B cell (primary cell): ENCODE results near the gene GEMIN2. TPM values are rescaled to one million over a fixed set of nuclear protein-coding genes. Genes with fewer than 3 reads are reported as not detected.
"Not testable (repeated sequence)": the region's sequence is repeated elsewhere in the genome, so short reads cannot be mapped to it uniquely, and the experiment has no call there.

Experiments used
- ATAC-seq: fragments of 200-7000 bp; cut with Tn5 transposase; one replicate; pipeline ENCODE4 v1.10.0; 2021; ENCODE audit warnings: low read depth, mild to moderate bottlenecking, moderate number of reproducible peaks, moderate library complexity
- CTCF ChIA-PET: fragments of 350-600 bp; sonication (Branson Sonifier 250); formaldehyde crosslinking; loops from one replicate; lab custom pipeline; 2021; ENCODE audit warnings: antibody characterized with exemption, inconsistent platforms; lab: Charles Lee
- POLR2A ChIA-PET: fragments of 350-600 bp; sonication (Branson Sonifier 250); formaldehyde crosslinking; loops from one replicate; lab custom pipeline; 2021; ENCODE audit warnings: antibody characterized with exemption; lab: Charles Lee
- DNase-seq: peaks from one replicate; pipeline ENCODE4 v3.0.0; 2013
- H2AFZ ChIP-seq: 2 replicates; pipeline ENCODE4 v1.6.1; 2012; ENCODE audit warnings: mild to moderate bottlenecking, low read depth, low read length; ENCODE audit not compliant: insufficient read depth, poor library complexity, severe bottlenecking
- H3K27ac ChIP-seq, 2 donors: 1 replicate in 1 of 2; 2 replicates in 1 of 2; pipeline ENCODE4 v1.5.1; 2012 to 2013; ENCODE audit warnings: low read length in 2 of 2, mild to moderate bottlenecking in 2 of 2, moderate library complexity in 1 of 2
- H3K27me3 ChIP-seq, 4 experiments: fragments of 200-600 bp in 1 of 4; sonication (generic) in 1 of 4; replicated peaks in 1 of 4; 1 replicate in 2 of 4; 2 replicates in 2 of 4; pipeline versions ENCODE4 v1.6.1 to v1.7.0; 2013 to 2016; ENCODE audit warnings: low read length in 3 of 4, mild to moderate bottlenecking in 2 of 4, mixed read lengths in 1 of 4, moderate library complexity in 1 of 4; ENCODE audit not compliant: insufficient read depth in 4 of 4, control insufficient read depth in 3 of 4; ENCODE audit errors: control extremely low read depth in 1 of 4
- H3K36me3 ChIP-seq, 2 experiments: replicated peaks in 1 of 2; 1 replicate in 1 of 2; 2 replicates in 1 of 2; pipeline versions ENCODE4 v1.6.1 to v1.7.1; 2013; ENCODE audit warnings: low read length in 1 of 2; ENCODE audit not compliant: insufficient read depth in 2 of 2, control insufficient read depth in 1 of 2; ENCODE audit errors: control extremely low read depth in 1 of 2, extremely low read depth in 1 of 2
- H3K4me1 ChIP-seq, 2 donors: fragments of 200-600 bp in 1 of 2; sonication (generic) in 1 of 2; 1 replicate in 1 of 2; 2 replicates in 1 of 2; pipeline versions ENCODE4 v1.5.1 to v1.6.1; 2013 to 2017; ENCODE audit warnings: low read length in 2 of 2; ENCODE audit not compliant: control insufficient read depth in 2 of 2, insufficient read depth in 2 of 2
- H3K4me2 ChIP-seq: replicated peaks from 2 replicates; pipeline ENCODE3; 2012; ENCODE audit warnings: mild to moderate bottlenecking, low read depth, low read length; ENCODE audit not compliant: poor library complexity, severe bottlenecking
- H3K4me3 ChIP-seq, 5 experiments: fragments of 200-600 bp in 1 of 5; sonication (generic) in 1 of 5; 1 replicate in 3 of 5; 2 replicates in 2 of 5; pipeline versions ENCODE4 v1.5.1 to v1.7.0; 2011 to 2016; ENCODE audit warnings: low read length in 4 of 5, mild to moderate bottlenecking in 4 of 5, low read depth in 2 of 5, control low read depth in 1 of 5, moderate library complexity in 1 of 5; ENCODE audit not compliant: insufficient read depth in 1 of 5; ENCODE audit errors: control extremely low read depth in 1 of 5, extremely low read depth in 1 of 5
- H3K79me2 ChIP-seq: fragments of 200-600 bp; sonication (generic); one replicate; pipeline ENCODE4 v1.6.0; 2016; ENCODE audit warnings: low read length; ENCODE audit not compliant: control insufficient read depth, insufficient read depth
- H3K9ac ChIP-seq: fragments of 200-600 bp; sonication (generic); 2 replicates; pipeline ENCODE4 v1.6.1; 2017; ENCODE audit warnings: mild to moderate bottlenecking, low read length, moderate library complexity
- H3K9me3 ChIP-seq, 3 donors: one replicate each; pipeline versions ENCODE4 v1.6.1 to v1.7.1; 2013; ENCODE audit warnings: low read length in 2 of 3; ENCODE audit not compliant: control insufficient read depth in 2 of 3, insufficient read depth in 1 of 3; ENCODE audit errors: control extremely low read depth in 1 of 3
- H4K20me1 ChIP-seq: 2 replicates; pipeline ENCODE4 v1.6.0; 2012; ENCODE audit warnings: mild to moderate bottlenecking, low read length; ENCODE audit not compliant: insufficient read depth, control insufficient read depth, poor library complexity, severe bottlenecking
- H3K27ac Mint-ChIP-seq: one replicate; pipeline ENCODE4 v1.8.0; 2021; ENCODE audit warnings: mixed read lengths
- H3K27me3 Mint-ChIP-seq: one replicate; pipeline ENCODE4 v1.8.0; 2021; ENCODE audit warnings: mixed read lengths
- H3K4me1 Mint-ChIP-seq: one replicate; pipeline ENCODE4 v1.8.0; 2021; ENCODE audit warnings: mixed read lengths
- H3K4me3 Mint-ChIP-seq: one replicate; pipeline ENCODE4 v1.8.0; 2021; ENCODE audit warnings: mixed read lengths
- H3K9me3 Mint-ChIP-seq: one replicate; pipeline ENCODE4 v1.8.0; 2022; ENCODE audit warnings: mixed read lengths; ENCODE audit not compliant: insufficient read depth
- CTCF ChIP-seq: fragments of 200-600 bp; IDR thresholded peaks from one replicate; pipeline ENCODE4 v1.8.0; 2022; ENCODE audit warnings: antibody characterized with exemption, mild to moderate bottlenecking
- EZH2 ChIP-seq: IDR thresholded peaks from 2 replicates; pipeline ENCODE4 v1.6.1; 2012; ENCODE audit warnings: borderline replicate concordance, low read depth, mild to moderate bottlenecking, moderate library complexity, low read length; ENCODE audit not compliant: insufficient read depth, poor library complexity, severe bottlenecking
- WGBS: methylation state at CpG from one replicate; pipeline ENCODE4 v1.1.5; 2013; ENCODE audit warnings: missing lambda C conversion rate; ENCODE audit not compliant: insufficient coverage; 5-methylcytosine and 5-hydroxymethylcytosine counted together
- intact Hi-C: fragments of 100-400 bp; cut with micrococcal nuclease; formaldehyde crosslinking; loops from one replicate; pipeline ENCODE4 v1.10.0; 2022
- polyA plus RNA-seq: library from polyadenylated mRNA; depleted of rRNA; stranded (reverse); fragments of >200 nt; gene quantifications from 2 replicates; pipeline ENCODE4 v1.2.3, GENCODE V29; 2012
- total RNA-seq, 2 donors: library from RNA; stranded (reverse); fragments of 120-200 nt in 1 of 2; gene quantifications; 1 replicate in 1 of 2; 2 replicates in 1 of 2; pipeline versions ENCODE4 v1.2.3 to v1.2.4, GENCODE V29; 2013 to 2022

GEMIN2 gene
- total and polyA plus RNA-seq, 2 donors (not counting 1 experiment from before 2014, with no cell fraction given), result 13.4 to 14.4 TPM

GRCh38 chr14:39182770-39183684 is 68.9 kb downstream of the GEMIN2 start:
- no peak overlapping the region for H3K27ac Mint-ChIP-seq
- no peaks in the 10 kb centered on the region for H3K27me3 ChIP-seq
- no CpG with 5 or more reads among the region's 1 CpG for WGBS
- ChIA-PET CTCF (interaction anchor here (0.7 kb wide), 1 partner anchor 39 kb away, joined by 3 read pairs; no protein-coding TSS in a partner anchor), POLR2A (interaction anchor here (0.7 kb wide), 1 partner anchor 210 kb away, joined by 13 read pairs; no protein-coding TSS in a partner anchor)
- peaks cover 3% of the 10 kb centered on the region for H3K4me1 Mint-ChIP-seq
- H3K4me3 ChIP-seq, result no peak overlapping the region
- DNase-seq, result no peak
- H3K9me3 Mint-ChIP-seq, result no peaks in the 10 kb centered on the region
- no peak overlapping the region for H3K27ac ChIP-seq
- no peak overlapping the region for H2AFZ ChIP-seq
- H3K9me3 ChIP-seq, result no peaks in the 10 kb centered on the region
- intact Hi-C loops, result no loop called here
- no peaks in the 10 kb centered on the region for H3K27me3 Mint-ChIP-seq
- peaks cover 21% of the 10 kb centered on the region for H4K20me1 ChIP-seq
- no peak for ATAC-seq
- no peak overlapping the region for H3K9ac ChIP-seq
- H3K36me3 ChIP-seq, result peaks cover 28 to 72% of the 10 kb centered on the region in 2 experiments
- no peak for TF ChIP-seq CTCF
- no peak for TF ChIP-seq EZH2
- no peaks in the 10 kb centered on the region for H3K4me1 ChIP-seq
- H3K4me3 Mint-ChIP-seq, result no peak overlapping the region
- H3K79me2 ChIP-seq, result peaks cover 3% of the 10 kb centered on the region
- no peak overlapping the region for H3K4me2 ChIP-seq

- H3K4me2 ChIP-seq, H3K9ac ChIP-seq, H2AFZ ChIP-seq, H3K79me2 ChIP-seq, intact Hi-C loops, H3K27ac Mint-ChIP-seq, H3K4me3 ChIP-seq, H3K4me1 ChIP-seq, H3K27me3 Mint-ChIP-seq, H3K4me3 Mint-ChIP-seq, H3K27ac ChIP-seq, H3K9me3 Mint-ChIP-seq, H3K9me3 ChIP-seq, ATAC-seq, DNase-seq, H3K27me3 ChIP-seq, H3K4me1 Mint-ChIP-seq: not testable (repeated sequence)
- 100% methylated on average over 2 of the region's 5 CpGs for WGBS
- Histone ChIP-seq H3K36me3 (peaks cover 28 to 66% of the 10 kb centered on the region in 2 experiments), H4K20me1 (peaks cover 17% of the 10 kb centered on the region)
- ChIA-PET CTCF (interaction anchor here (0.7 kb wide), 1 partner anchor 40 kb away, joined by 3 read pairs; no protein-coding TSS in a partner anchor), POLR2A (interaction anchor here (0.7 kb wide), 1 partner anchor 210 kb away, joined by 13 read pairs; no protein-coding TSS in a partner anchor)
Observed at GRCh38 chr14:39183685-39184003, 69.5 kb downstream of the GEMIN2 start.
